Astrocyte (in vitro differentiated cells and primary cell): ENCODE data around the gene SYPL2.

ENCODE experiments used
- EZH2 ChIP-seq: IDR thresholded peaks from 2 replicates; pipeline ENCODE4 v1.6.1; 2012; ENCODE audit warnings: mild to moderate bottlenecking, low read length, inconsistent platforms; ENCODE audit not compliant: insufficient read depth
- TF ChIP-seq, protein P1 (sequence below): IDR thresholded peaks from 2 replicates; pipeline ENCODE4 v1.5.1; 2011; ENCODE audit warnings: low read depth, mild to moderate bottlenecking, inconsistent platforms, low read length, moderate library complexity; ENCODE audit not compliant: insufficient read depth

DNA sequence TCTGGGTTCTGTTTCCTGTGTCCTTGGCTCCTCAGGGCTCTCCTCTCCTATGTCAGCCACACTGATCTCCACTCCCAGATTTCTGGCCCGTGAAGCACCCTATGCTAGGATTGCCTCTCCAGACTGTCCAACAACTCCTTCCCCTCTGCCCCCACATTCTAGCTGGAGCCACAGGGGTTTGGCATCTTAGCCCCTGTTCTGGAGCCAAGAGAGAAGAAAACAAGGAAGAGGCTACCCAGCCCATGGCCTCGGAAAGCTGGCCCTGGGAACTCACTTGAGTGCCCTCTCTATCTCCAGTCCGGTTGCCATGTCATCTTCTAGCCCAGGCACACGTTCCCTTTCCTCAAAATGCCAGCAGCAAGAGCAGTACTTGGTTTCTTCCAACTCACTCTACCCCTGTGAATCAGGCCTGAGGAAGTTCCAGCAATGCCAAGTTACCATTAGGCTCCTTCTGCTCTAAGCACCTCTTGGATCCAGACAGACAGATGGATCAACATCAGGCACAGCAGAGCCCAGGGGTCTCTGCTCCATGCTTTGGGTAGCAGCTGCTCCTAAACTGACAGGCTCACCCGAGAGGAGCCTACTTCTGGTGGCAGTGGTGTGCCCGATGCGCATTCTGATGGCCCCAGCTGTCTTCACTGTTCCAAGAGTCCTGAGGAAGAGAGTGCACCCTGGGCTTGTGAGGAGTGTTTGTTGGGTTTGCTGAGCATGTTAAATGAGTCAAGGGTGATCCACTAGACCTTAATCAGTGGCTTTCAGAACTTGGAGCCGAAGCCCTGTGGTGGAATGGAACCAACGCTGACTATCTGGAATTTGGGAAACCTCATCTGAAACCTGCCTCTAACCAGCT, 61.7 kb downstream of the SYPL2 start:
- TF ChIP-seq, protein P1, sequence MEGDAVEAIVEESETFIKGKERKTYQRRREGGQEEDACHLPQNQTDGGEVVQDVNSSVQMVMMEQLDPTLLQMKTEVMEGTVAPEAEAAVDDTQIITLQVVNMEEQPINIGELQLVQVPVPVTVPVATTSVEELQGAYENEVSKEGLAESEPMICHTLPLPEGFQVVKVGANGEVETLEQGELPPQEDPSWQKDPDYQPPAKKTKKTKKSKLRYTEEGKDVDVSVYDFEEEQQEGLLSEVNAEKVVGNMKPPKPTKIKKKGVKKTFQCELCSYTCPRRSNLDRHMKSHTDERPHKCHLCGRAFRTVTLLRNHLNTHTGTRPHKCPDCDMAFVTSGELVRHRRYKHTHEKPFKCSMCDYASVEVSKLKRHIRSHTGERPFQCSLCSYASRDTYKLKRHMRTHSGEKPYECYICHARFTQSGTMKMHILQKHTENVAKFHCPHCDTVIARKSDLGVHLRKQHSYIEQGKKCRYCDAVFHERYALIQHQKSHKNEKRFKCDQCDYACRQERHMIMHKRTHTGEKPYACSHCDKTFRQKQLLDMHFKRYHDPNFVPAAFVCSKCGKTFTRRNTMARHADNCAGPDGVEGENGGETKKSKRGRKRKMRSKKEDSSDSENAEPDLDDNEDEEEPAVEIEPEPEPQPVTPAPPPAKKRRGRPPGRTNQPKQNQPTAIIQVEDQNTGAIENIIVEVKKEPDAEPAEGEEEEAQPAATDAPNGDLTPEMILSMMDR = no peak
- TF ChIP-seq EZH2 = no peak
